Measurements from ENCODE around the gene ZNF780A.

- TF ChIP-seq CTCF (IDR thresholded peaks at IDR 0.05 in 4 of 5, conservative IDR thresholded peaks at IDR 0.05 in 1 of 5) (no peak), POLR2A (IDR thresholded peaks at IDR 0.05) (no peak)
Observed at GRCh38 chr19:40070058-40070457, 20.7 kb downstream of the ZNF780A start.

Measured in gastrocnemius medialis (tissue), 4 donors.